Upper lobe of right lung (tissue), 1 donor: ENCODE measurements around the gene DYDC2. TPM values are rescaled to one million over a fixed set of nuclear protein-coding genes. Genes with fewer than 3 reads are reported as not detected.
"Not testable (repeated sequence)": the region's sequence is repeated elsewhere in the genome, so short reads cannot be mapped to it uniquely, and the experiment has no call there.

ENCODE experiments used
- ATAC-seq: fragments of 200-7000 bp; cut with Tn5 transposase; one replicate; pipeline ENCODE4 v1.9.1; 2020; ENCODE audit warnings: mild to moderate bottlenecking, moderate library complexity
- DNase-seq: peaks from one replicate; pipeline ENCODE4 v3.0.0-alpha.2; 2020
- H3K27ac ChIP-seq: fragments of 200-600 bp; one replicate; pipeline ENCODE4 v1.8.0; 2022
- H3K27me3 ChIP-seq: fragments of 200-600 bp; one replicate; pipeline ENCODE4 v1.8.0; 2022; ENCODE audit warnings: mild to moderate bottlenecking
- H3K36me3 ChIP-seq: fragments of 200-600 bp; one replicate; pipeline ENCODE4 v1.8.0; 2022
- H3K4me1 ChIP-seq: fragments of 200-600 bp; one replicate; pipeline ENCODE4 v1.8.0; 2022
- H3K4me3 ChIP-seq: fragments of 200-600 bp; one replicate; pipeline ENCODE4 v1.8.0; 2022; ENCODE audit warnings: mild to moderate bottlenecking
- H3K9me3 ChIP-seq: fragments of 200-600 bp; one replicate; pipeline ENCODE4 v1.8.0; 2022
- intact Hi-C: fragments of 100-400 bp; cut with DNase I; formaldehyde crosslinking; loops from one replicate; pipeline ENCODE4 v1.11.0; 2022
- total RNA-seq: library from RNA; stranded (reverse); fragmentation: NEBNext Ultra II Directional; extraction: Animal tissue kit (Norgen Biotek cat#: 25700); gene quantifications from one replicate; pipeline ENCODE4 v1.2.1, GENCODE V29; 2021
- TF ChIP-seq, protein P1 (sequence below): fragments of 200-600 bp; IDR thresholded peaks from one replicate; pipeline ENCODE4 v1.8.0; 2022; ENCODE audit warnings: antibody characterized with exemption
- donor health status: DM: no; HTN: yes; CAD: no; lungs with severe emphysema.

The DYDC2 gene
- total RNA-seq, 1 donor from 2014 or later: not detected

DNA sequence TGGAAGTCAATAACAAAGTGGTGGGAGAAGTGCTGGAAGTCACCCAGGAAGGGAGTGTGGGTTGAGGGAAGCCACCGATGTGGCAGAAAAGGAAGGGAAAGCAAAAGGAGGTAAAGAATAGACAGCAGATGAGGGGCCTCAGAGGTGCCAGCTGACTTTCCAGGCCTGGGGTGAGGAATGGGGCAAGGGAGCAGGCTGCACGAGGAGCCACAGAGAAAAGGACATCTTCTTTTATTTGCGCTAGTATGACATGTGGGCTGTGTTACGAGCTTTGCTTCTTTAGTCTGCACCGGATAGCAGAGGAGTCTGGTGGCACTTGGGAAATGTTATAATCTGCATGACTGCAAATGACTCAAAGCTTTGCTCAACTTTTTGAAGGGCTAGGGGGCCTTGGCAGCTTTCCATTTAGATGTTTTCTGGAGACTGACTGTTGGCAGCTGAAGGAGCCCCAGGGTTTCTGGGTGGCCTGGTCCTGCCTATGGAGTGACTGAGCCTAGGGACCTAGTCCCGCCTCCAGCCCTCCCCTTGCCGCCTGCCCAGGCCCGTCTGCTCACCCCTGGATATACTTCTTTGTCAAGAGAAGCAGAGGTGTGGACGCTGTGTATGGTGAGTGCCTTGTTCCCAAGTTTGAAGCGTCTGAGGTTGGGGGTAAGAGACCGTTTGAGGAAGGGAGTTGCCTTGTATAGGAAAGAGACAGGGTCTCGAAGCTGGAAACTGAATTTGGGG lies 56.9 kb downstream of the DYDC2 start:
- peak overlapping the region; percentile 51 for H3K27ac ChIP-seq
- peak; percentile 56 for ATAC-seq
- H3K36me3 ChIP-seq: no peaks in the 10 kb centered on the region
- TF ChIP-seq, protein P1, sequence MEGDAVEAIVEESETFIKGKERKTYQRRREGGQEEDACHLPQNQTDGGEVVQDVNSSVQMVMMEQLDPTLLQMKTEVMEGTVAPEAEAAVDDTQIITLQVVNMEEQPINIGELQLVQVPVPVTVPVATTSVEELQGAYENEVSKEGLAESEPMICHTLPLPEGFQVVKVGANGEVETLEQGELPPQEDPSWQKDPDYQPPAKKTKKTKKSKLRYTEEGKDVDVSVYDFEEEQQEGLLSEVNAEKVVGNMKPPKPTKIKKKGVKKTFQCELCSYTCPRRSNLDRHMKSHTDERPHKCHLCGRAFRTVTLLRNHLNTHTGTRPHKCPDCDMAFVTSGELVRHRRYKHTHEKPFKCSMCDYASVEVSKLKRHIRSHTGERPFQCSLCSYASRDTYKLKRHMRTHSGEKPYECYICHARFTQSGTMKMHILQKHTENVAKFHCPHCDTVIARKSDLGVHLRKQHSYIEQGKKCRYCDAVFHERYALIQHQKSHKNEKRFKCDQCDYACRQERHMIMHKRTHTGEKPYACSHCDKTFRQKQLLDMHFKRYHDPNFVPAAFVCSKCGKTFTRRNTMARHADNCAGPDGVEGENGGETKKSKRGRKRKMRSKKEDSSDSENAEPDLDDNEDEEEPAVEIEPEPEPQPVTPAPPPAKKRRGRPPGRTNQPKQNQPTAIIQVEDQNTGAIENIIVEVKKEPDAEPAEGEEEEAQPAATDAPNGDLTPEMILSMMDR: no peak
- no peak for DNase-seq
- no peaks in the 10 kb centered on the region for H3K9me3 ChIP-seq
- H3K27me3 ChIP-seq: no peaks in the 10 kb centered on the region
- intact Hi-C loops: no loop called here
- peaks cover 39% of the 10 kb centered on the region for H3K4me1 ChIP-seq
- H3K4me3 ChIP-seq: no peak overlapping the region

DNA sequence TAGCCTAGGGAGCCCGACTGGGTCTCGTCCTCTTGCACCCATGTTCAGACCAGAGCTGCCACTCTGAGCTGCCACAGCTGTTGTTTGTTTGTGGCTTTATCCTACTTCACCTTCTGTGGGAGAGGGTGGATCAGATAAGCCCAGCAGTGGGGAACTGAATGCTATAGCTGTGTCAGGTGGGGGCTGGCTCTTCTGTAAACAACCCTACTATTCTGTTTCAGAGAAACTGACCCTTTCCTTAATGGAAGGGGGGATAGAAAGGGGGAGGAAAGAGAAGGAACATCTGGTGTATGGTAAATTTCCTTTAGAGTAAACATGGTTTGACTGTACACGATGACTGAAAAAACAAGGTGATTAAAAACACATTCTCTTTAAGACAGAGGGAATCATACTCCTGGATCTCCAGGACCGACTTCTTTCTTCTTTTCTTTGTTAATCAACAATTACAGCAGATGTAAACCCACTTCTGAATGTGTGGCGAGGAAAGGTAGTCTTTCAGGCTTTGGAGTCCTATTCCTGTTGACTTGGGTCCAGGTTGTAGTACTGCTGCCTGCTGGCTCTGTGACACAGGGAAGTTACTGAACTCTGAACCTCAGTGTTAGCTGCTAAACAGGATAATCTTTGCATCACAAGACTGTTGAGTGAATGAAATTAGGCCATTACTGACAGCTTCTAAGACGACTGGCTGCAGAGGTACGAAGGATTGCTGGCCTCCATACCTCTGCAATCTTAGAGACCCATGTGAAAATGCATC lies 57.7 kb downstream of the DYDC2 start:
- intact Hi-C loops: no loop called here
- ATAC-seq: no peak
- peaks cover 37% of the 10 kb centered on the region for H3K4me1 ChIP-seq
- H3K27ac ChIP-seq: no peak overlapping the region
- no peak overlapping the region for H3K4me3 ChIP-seq
- H3K36me3 ChIP-seq: no peaks in the 10 kb centered on the region
- no peaks in the 10 kb centered on the region for H3K27me3 ChIP-seq
- DNase-seq: no peak
- no peaks in the 10 kb centered on the region for H3K9me3 ChIP-seq
- TF ChIP-seq, protein P1: no peak

DNA sequence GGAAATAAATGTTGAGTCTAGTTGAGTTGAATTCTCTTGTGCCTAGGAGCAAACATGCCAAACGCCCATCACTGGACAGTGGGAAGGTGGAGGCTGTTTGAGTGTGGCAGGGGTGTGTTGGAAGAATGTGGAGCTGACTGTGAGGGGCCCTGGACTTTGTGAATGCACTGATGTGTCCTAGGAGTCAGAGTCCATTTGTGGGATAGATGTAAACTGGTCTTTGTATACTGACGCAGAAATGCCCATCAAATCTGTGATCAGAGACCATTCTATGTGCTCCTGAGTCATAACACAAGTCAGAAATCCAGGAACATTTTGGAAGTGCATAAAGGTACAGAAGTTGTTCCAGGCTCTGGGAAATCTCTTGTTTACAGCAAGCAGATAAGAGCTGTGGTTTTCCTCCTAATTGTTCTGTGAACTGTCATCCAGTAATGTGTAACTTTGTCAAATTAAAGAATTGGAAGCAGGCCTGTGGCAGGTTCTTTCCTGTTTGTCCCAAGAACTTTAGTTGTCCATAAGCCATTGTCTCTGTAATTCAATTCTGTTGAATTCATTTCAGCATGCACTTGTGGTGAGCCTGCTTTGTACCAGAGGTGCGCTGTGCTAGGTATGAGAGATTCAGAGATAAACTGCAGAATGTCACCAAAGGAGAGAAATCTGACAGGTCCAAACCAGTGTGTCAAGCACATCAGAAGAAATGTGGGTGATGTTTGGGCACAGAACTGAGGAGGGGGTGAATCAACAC lies 59.3 kb downstream of the DYDC2 start:
- no peak for DNase-seq
- ATAC-seq: no peak
- Histone ChIP-seq H3K27me3 (no peaks in the 10 kb centered on the region), H3K4me1 (peaks cover 22% of the 10 kb centered on the region), H3K4me3 (no peak overlapping the region), H3K9me3 (no peaks in the 10 kb centered on the region), H3K36me3 (peaks cover 4% of the 10 kb centered on the region), H3K27ac (no peak overlapping the region)
- TF ChIP-seq, protein P1: no peak
- intact Hi-C loops: no loop called here

GRCh38 chr10:80416479-80417098 lies 60.0 kb downstream of the DYDC2 start:
- H3K36me3 ChIP-seq: peaks cover 10% of the 10 kb centered on the region
- intact Hi-C loops: no loop called here
- no peak overlapping the region for H3K4me3 ChIP-seq
- no peak for DNase-seq
- H3K4me1 ChIP-seq: peaks cover 22% of the 10 kb centered on the region
- no peak overlapping the region for H3K27ac ChIP-seq
- H3K27me3 ChIP-seq: no peaks in the 10 kb centered on the region
- peak; percentile 16 for ATAC-seq
- TF ChIP-seq, protein P1: no peak
- no peaks in the 10 kb centered on the region for H3K9me3 ChIP-seq

- intact Hi-C loops, H3K9me3 ChIP-seq, H3K27me3 ChIP-seq, DNase-seq, ATAC-seq, H3K4me3 ChIP-seq, H3K27ac ChIP-seq: not testable (repeated sequence)
- peaks cover 10% of the 10 kb centered on the region for H3K36me3 ChIP-seq
- peaks cover 22% of the 10 kb centered on the region for H3K4me1 ChIP-seq
Measured at GRCh38 chr10:80417256-80417655, 60.7 kb downstream of the DYDC2 start.

Other genes with a start within 250 kb of the DYDC2 start
- 24.1 TPM for gene PLAC9, start 224.1 kb upstream of the DYDC2 start, total RNA-seq
- gene ANXA11, start 151.2 kb upstream of the DYDC2 start, total RNA-seq: 287 TPM
- 0.69 TPM for gene MAT1A, start 67.1 kb upstream of the DYDC2 start, total RNA-seq
- gene DYDC1, start within 50 bp of the DYDC2 start, total RNA-seq: not detected
- gene PRXL2A, start 51.8 kb downstream of the DYDC2 start, total RNA-seq: 52.9 TPM
- 157 TPM for gene TSPAN14, start 97.5 kb downstream of the DYDC2 start, total RNA-seq
- 0.43 TPM for gene SH2D4B, start 181.1 kb downstream of the DYDC2 start, total RNA-seq